Measurements from ENCODE around the gene MPV17L2. TPM values are rescaled to one million over a fixed set of nuclear protein-coding genes. Genes with fewer than 3 reads are reported as not detected.
A peak's percentile ranks its signal among the peaks of the same experiment; 100 is the strongest.

MPV17L2 gene
- polyA plus RNA-seq, 1 donor from 2014 or later, result 17.7 TPM

- H3K9me3 ChIP-seq (ENCODE audit: low read length), result no peaks in the 10 kb centered on the region
- peak overlapping the region; percentile 53 for H2AFZ ChIP-seq (ENCODE audit: low read depth, low read length)
- peaks cover 3% of the 10 kb centered on the region for H3F3A ChIP-seq (ENCODE audit: insufficient read depth, low read length, poor library complexity, severe bottlenecking)
- no peaks in the 10 kb centered on the region for H4K20me1 ChIP-seq (ENCODE audit: insufficient read depth)
- H3K4me2 ChIP-seq (ENCODE audit: low read length), result peak overlapping the region; percentile 72
- H3K36me3 ChIP-seq (ENCODE audit: insufficient read depth, low read length), result no peaks in the 10 kb centered on the region
- H3K9ac ChIP-seq (ENCODE audit: low read length), result peak overlapping the region; percentile 96
- peak overlapping the region; percentile 92 for H3K4me3 ChIP-seq (ENCODE audit: low read length)
- no peaks in the 10 kb centered on the region for H3K9me2 ChIP-seq (ENCODE audit: insufficient read depth, low read length)
- peak overlapping the region; percentile 95 for H3K27ac ChIP-seq (ENCODE audit: low read length)
- H3K27me3 ChIP-seq (ENCODE audit: insufficient read depth, low read depth, low read length), result no peaks in the 10 kb centered on the region
- TF ChIP-seq MXI1 (conservative IDR thresholded peaks at IDR 0.05; ENCODE audit: poor library complexity, severe bottlenecking) (no peak), REST (IDR thresholded peaks at IDR 0.05; ENCODE audit: borderline replicate concordance) (no peak), SMC3 (conservative IDR thresholded peaks at IDR 0.05; ENCODE audit: poor library complexity) (peak; percentile 70), RAD21 (conservative IDR thresholded peaks at IDR 0.05) (peak; percentile 65), CTCF (IDR thresholded peaks at IDR 0.05; ENCODE audit: poor library complexity, severe bottlenecking) (peak; percentile 62)
- H3K79me2 ChIP-seq (replicated peaks; ENCODE audit: insufficient read depth, low read length), result peaks cover 16% of the 10 kb centered on the region
These were observed 9.9 kb downstream of the MPV17L2 start for GRCh38 chr19:18202778-18203407.

- Histone ChIP-seq H3K4me3 (ENCODE audit: low read length) (peak overlapping the region; percentile 92), H3K9ac (ENCODE audit: low read length) (peak overlapping the region; percentile 96), H3K9me3 (ENCODE audit: low read length) (no peaks in the 10 kb centered on the region), H3K27me3 (ENCODE audit: insufficient read depth, low read depth, low read length) (no peaks in the 10 kb centered on the region), H3K79me2 (replicated peaks; ENCODE audit: insufficient read depth, low read length) (peaks cover 16% of the 10 kb centered on the region), H3F3A (ENCODE audit: insufficient read depth, low read length, poor library complexity, severe bottlenecking) (peaks cover 3% of the 10 kb centered on the region), H2AFZ (ENCODE audit: low read depth, low read length) (peak overlapping the region; percentile 53), H3K36me3 (ENCODE audit: insufficient read depth, low read length) (no peaks in the 10 kb centered on the region), H3K4me2 (ENCODE audit: low read length) (peak overlapping the region; percentile 72), H4K20me1 (ENCODE audit: insufficient read depth) (no peaks in the 10 kb centered on the region), H3K27ac (ENCODE audit: low read length) (peak overlapping the region; percentile 95), H3K9me2 (ENCODE audit: insufficient read depth, low read length) (no peaks in the 10 kb centered on the region)
- no peak for TF ChIP-seq CTCF (IDR thresholded peaks at IDR 0.05; ENCODE audit: poor library complexity, severe bottlenecking)
- peak; percentile 51 for TF ChIP-seq SMC3 (conservative IDR thresholded peaks at IDR 0.05; ENCODE audit: poor library complexity)
- peak; percentile 70 for TF ChIP-seq EP300 (conservative IDR thresholded peaks at IDR 0.05; ENCODE audit: poor library complexity, severe bottlenecking)
- TF ChIP-seq MXI1 (conservative IDR thresholded peaks at IDR 0.05; ENCODE audit: poor library complexity, severe bottlenecking), result peak; percentile 92
- peak; percentile 40 for TF ChIP-seq RAD21 (conservative IDR thresholded peaks at IDR 0.05)
- peak; percentile 62 for TF ChIP-seq REST (IDR thresholded peaks at IDR 0.05; ENCODE audit: borderline replicate concordance)
- no peak for TF ChIP-seq EZH2 (IDR thresholded peaks at IDR 0.05; ENCODE audit: borderline replicate concordance, insufficient read depth, low read length, poor library complexity, severe bottlenecking)
- no peak for TF ChIP-seq POLR2AphosphoS5 (IDR thresholded peaks at IDR 0.05)
- no peak for TF ChIP-seq TAF1 (IDR thresholded peaks at IDR 0.05; ENCODE audit: low read depth)
These were observed 10.4 kb downstream of the MPV17L2 start for GRCh38 chr19:18203408-18203862.
